ENCODE data around the gene YTHDF2. TPM values are rescaled to one million over a fixed set of nuclear protein-coding genes. Genes with fewer than 3 reads are reported as not detected.

The YTHDF2 gene
- total and polyA plus RNA-seq, 9 of the 15 experiments (the other 6 are each of a cell fraction or from before 2014, with no cell fraction given) = 41.0 to 111 (median 83.3) TPM

DNA sequence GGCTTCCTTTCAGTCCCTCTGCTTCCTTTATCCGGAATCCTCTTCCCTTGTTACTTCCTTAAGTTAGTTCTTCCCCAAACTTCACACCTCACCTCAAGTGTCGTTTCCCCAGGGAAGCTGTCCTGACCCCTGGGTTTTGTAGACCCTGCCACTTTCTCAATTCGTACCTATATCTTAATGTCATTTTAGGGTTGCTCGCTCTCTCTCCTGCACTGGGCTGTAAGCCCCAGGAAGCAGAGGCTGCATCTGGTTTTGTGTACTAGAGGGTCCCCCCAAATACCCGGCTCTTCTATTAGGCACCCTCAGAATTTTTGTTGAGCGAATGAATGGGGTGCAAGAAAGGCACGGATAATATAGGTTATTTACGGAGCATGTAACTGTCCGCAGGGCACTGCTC, 74.6 kb downstream of the YTHDF2 start:
- ATAC-seq = no peak
- Histone ChIP-seq H3K9me1 (ENCODE audit: control insufficient read depth, insufficient read depth, low read length) (no peaks in the 10 kb centered on the region), H3K27me3 (ENCODE audit: control insufficient read depth in 2 of 2, insufficient read depth in 2 of 2, low read length in 2 of 2) (peaks cover 55 to 76% of the 10 kb centered on the region in 2 experiments), H3K4me1 (replicated peaks in 1 of 2; ENCODE audit: control insufficient read depth in 2 of 2, insufficient read depth in 2 of 2, low read length in 2 of 2) (peaks cover 0 to 21% of the 10 kb centered on the region in 2 experiments; a peak in 2 of 5 replicates), H3K79me2 (ENCODE audit: control insufficient read depth, insufficient read depth, low read length) (no peaks in the 10 kb centered on the region), H3K4me2 (ENCODE audit: insufficient read depth, low read length) (no peak overlapping the region), H3K9me3 (replicated peaks; ENCODE audit: control insufficient read depth, insufficient read depth, low read depth, low read length) (no peaks in the 10 kb centered on the region), H3K36me3 (ENCODE audit: control insufficient read depth, insufficient read depth, low read length) (no peaks in the 10 kb centered on the region), H3K4me3 (no peak overlapping the region), H3K9ac (ENCODE audit: insufficient read depth in 1 of 2, low read depth in 2 of 2, low read length in 2 of 2) (no peak overlapping the region), H3K27ac (ENCODE audit: extremely low read depth, low read depth, low read length) (no peak overlapping the region), H4K20me1 (replicated peaks; ENCODE audit: control insufficient read depth, insufficient read depth, low read length) (peaks cover 20% of the 10 kb centered on the region; the same call in 1 of the 2 replicates), H2AFZ (ENCODE audit: low read depth, low read length) (no peak overlapping the region)
- no peak for DNase-seq (ENCODE audit: extremely low read depth in 1 of 4, low spot score in 3 of 4)
- in situ Hi-C loops (cut with MboI) (no loop called here), intact Hi-C loops (cut with micrococcal nuclease) (no loop called here)
- no TSS peak for BruUV-seq (replicated peaks)
- POLR2A ChIA-PET = no interaction called here
- CTCF ChIA-PET (ENCODE audit: low intra/inter-chr PET ratio) = no interaction called here
- TF ChIP-seq MEF2D (tag; conservative IDR thresholded peaks at IDR 0.05; ENCODE audit: low read depth) (no peak), BHLHE40 (IDR thresholded peaks at IDR 0.05; ENCODE audit: low read length) (no peak), C11orf30 (IDR thresholded peaks at IDR 0.05; ENCODE audit: low read depth) (no peak), KDM4B (IDR thresholded peaks at IDR 0.05; ENCODE audit: borderline replicate concordance in 2 of 2, low read depth in 1 of 2) (no peak), ZNF184 (CRISPR knock-in tag; IDR thresholded peaks at IDR 0.05) (no peak)
- TF ChIP-seq, protein P1, sequence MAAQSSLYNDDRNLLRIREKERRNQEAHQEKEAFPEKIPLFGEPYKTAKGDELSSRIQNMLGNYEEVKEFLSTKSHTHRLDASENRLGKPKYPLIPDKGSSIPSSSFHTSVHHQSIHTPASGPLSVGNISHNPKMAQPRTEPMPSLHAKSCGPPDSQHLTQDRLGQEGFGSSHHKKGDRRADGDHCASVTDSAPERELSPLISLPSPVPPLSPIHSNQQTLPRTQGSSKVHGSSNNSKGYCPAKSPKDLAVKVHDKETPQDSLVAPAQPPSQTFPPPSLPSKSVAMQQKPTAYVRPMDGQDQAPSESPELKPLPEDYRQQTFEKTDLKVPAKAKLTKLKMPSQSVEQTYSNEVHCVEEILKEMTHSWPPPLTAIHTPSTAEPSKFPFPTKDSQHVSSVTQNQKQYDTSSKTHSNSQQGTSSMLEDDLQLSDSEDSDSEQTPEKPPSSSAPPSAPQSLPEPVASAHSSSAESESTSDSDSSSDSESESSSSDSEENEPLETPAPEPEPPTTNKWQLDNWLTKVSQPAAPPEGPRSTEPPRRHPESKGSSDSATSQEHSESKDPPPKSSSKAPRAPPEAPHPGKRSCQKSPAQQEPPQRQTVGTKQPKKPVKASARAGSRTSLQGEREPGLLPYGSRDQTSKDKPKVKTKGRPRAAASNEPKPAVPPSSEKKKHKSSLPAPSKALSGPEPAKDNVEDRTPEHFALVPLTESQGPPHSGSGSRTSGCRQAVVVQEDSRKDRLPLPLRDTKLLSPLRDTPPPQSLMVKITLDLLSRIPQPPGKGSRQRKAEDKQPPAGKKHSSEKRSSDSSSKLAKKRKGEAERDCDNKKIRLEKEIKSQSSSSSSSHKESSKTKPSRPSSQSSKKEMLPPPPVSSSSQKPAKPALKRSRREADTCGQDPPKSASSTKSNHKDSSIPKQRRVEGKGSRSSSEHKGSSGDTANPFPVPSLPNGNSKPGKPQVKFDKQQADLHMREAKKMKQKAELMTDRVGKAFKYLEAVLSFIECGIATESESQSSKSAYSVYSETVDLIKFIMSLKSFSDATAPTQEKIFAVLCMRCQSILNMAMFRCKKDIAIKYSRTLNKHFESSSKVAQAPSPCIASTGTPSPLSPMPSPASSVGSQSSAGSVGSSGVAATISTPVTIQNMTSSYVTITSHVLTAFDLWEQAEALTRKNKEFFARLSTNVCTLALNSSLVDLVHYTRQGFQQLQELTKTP (IDR thresholded peaks at IDR 0.05; ENCODE audit: low read depth in 1 of 2, partially characterized antibody in 2 of 2) = no peak
- TF ChIP-seq, protein P2, sequence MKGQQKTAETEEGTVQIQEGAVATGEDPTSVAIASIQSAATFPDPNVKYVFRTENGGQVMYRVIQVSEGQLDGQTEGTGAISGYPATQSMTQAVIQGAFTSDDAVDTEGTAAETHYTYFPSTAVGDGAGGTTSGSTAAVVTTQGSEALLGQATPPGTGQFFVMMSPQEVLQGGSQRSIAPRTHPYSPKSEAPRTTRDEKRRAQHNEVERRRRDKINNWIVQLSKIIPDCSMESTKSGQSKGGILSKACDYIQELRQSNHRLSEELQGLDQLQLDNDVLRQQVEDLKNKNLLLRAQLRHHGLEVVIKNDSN (CRISPR knock-in tag; IDR thresholded peaks at IDR 0.05) = no peak
- 13% methylated on average over 9 of the region's 9 CpGs for WGBS (ENCODE audit: insufficient coverage, low coverage, missing lambda C conversion rate)
- no peak for FAIRE-seq
